GM23338 (cell line): ENCODE results near the gene AMPD3. TPM values are rescaled to one million over a fixed set of nuclear protein-coding genes. Genes with fewer than 3 reads are reported as not detected.

ENCODE experiments used
- ATAC-seq: fragments of 200-7000 bp; cut with Tn5 transposase; 3 replicates; pipeline ENCODE4 v1.9.1; 2020
- DNase-seq: peaks from one replicate; pipeline ENCODE4 v3.0.0-alpha.2; 2015; ENCODE audit warnings: low spot score
- H2AFZ ChIP-seq: fragments of 200-600 bp; sonication (generic); 2 replicates; pipeline ENCODE4 v1.8.0; 2016; ENCODE audit warnings: antibody characterized with exemption, mild to moderate bottlenecking, moderate library complexity
- H3F3A ChIP-seq: fragments of 200-600 bp; sonication (generic); replicated peaks from 2 replicates; pipeline ENCODE4 v1.8.0; 2017; ENCODE audit warnings: antibody characterized with exemption, mixed run types, low read depth
- H3K27ac ChIP-seq: fragments of 200-600 bp; sonication (generic); 2 replicates; pipeline ENCODE4 v1.6.1; 2016; ENCODE audit warnings: low read depth
- H3K27me3 ChIP-seq: fragments of 200-600 bp; sonication (generic); 2 replicates; pipeline ENCODE4 v1.8.0; 2016; ENCODE audit warnings: mild to moderate bottlenecking, mixed run types, moderate library complexity; ENCODE audit not compliant: insufficient read depth
- H3K36me3 ChIP-seq: fragments of 200-600 bp; sonication (generic); 2 replicates; pipeline ENCODE4 v1.8.0; 2016; ENCODE audit warnings: mild to moderate bottlenecking; ENCODE audit not compliant: insufficient read depth
- H3K4me1 ChIP-seq: fragments of 200-600 bp; sonication (generic); 2 replicates; pipeline ENCODE4 v1.8.0; 2016; ENCODE audit warnings: mild to moderate bottlenecking, moderate library complexity; ENCODE audit not compliant: insufficient read depth
- H3K4me2 ChIP-seq: fragments of 200-600 bp; sonication (generic); 2 replicates; pipeline ENCODE4 v1.7.1; 2017; ENCODE audit warnings: mixed run types
- H3K4me3 ChIP-seq: fragments of 200-600 bp; sonication (generic); 2 replicates; pipeline ENCODE4 v1.6.1; 2016; ENCODE audit warnings: mixed run types
- H3K79me2 ChIP-seq: fragments of 200-600 bp; sonication (generic); replicated peaks from 2 replicates; pipeline ENCODE4 v1.8.0; 2017; ENCODE audit warnings: mild to moderate bottlenecking; ENCODE audit not compliant: insufficient read depth
- H3K9me2 ChIP-seq: fragments of 200-600 bp; sonication (generic); 2 replicates; pipeline ENCODE4 v1.8.0; 2017; ENCODE audit not compliant: insufficient read depth
- H4K20me1 ChIP-seq: fragments of 200-600 bp; sonication (generic); replicated peaks from 2 replicates; pipeline ENCODE4 v1.8.0; 2017; ENCODE audit warnings: mild to moderate bottlenecking; ENCODE audit not compliant: insufficient read depth
- H3K27ac Mint-ChIP-seq: 2 replicates; pipeline ENCODE4 v1.8.0; 2020; ENCODE audit warnings: inconsistent platforms, mild to moderate bottlenecking, moderate library complexity, mixed read lengths
- H3K27me3 Mint-ChIP-seq: 3 replicates; pipeline ENCODE4 v1.8.0; 2022; ENCODE audit warnings: low read depth, mild to moderate bottlenecking, moderate library complexity, mixed read lengths, inconsistent platforms; ENCODE audit not compliant: insufficient read depth, poor library complexity
- H3K36me3 Mint-ChIP-seq: 3 replicates; pipeline ENCODE4 v1.8.0; 2021; ENCODE audit warnings: low read depth, mild to moderate bottlenecking, inconsistent platforms, moderate library complexity, mixed read lengths
- H3K4me1 Mint-ChIP-seq: 3 replicates; pipeline ENCODE4 v1.8.0; 2020; ENCODE audit warnings: mild to moderate bottlenecking, inconsistent platforms, mixed read lengths
- H3K4me3 Mint-ChIP-seq: 3 replicates; pipeline ENCODE4 v1.8.0; 2021; ENCODE audit warnings: moderate library complexity, mild to moderate bottlenecking, inconsistent platforms, mixed read lengths
- H3K9me3 Mint-ChIP-seq: 3 replicates; pipeline ENCODE4 v1.8.0; 2020; ENCODE audit warnings: moderate library complexity, mild to moderate bottlenecking, inconsistent platforms, mixed read lengths
- CREB1 ChIP-seq: fragments of 250-450 bp; sonication (Bioruptor Pico); IDR thresholded peaks from 2 replicates; pipeline ENCODE4 v1.5.0; 2020; ENCODE audit warnings: low read depth, mild to moderate bottlenecking, moderate library complexity
- EZH2 ChIP-seq: fragments of 200-600 bp; sonication (generic); IDR thresholded peaks from one replicate; pipeline ENCODE4 v1.8.0; 2017; ENCODE audit warnings: antibody characterized with exemption, mild to moderate bottlenecking, low read depth; ENCODE audit not compliant: unreplicated experiment
- EZH2phosphoT487 ChIP-seq: fragments of 200-600 bp; sonication (generic); IDR thresholded peaks from one replicate; pipeline ENCODE4 v1.8.1; 2018; ENCODE audit warnings: antibody characterized with exemption; ENCODE audit not compliant: unreplicated experiment
- JUNB ChIP-seq: IDR thresholded peaks from one replicate; pipeline ENCODE4 v1.6.1; 2016; ENCODE audit warnings: antibody characterized with exemption; ENCODE audit not compliant: unreplicated experiment
- NANOG ChIP-seq: IDR thresholded peaks from 2 replicates; pipeline ENCODE4 v1.6.1; 2016; ENCODE audit warnings: antibody characterized with exemption, borderline replicate concordance
- POLR2AphosphoS5 ChIP-seq: IDR thresholded peaks from 2 replicates; pipeline ENCODE4 v1.6.1; 2016; ENCODE audit warnings: antibody characterized with exemption, low read depth
- STAT1 ChIP-seq: IDR thresholded peaks from one replicate; pipeline ENCODE4 v1.6.1; 2016; ENCODE audit warnings: antibody characterized with exemption; ENCODE audit not compliant: unreplicated experiment
- ZNF114 ChIP-seq: fragments of 250-450 bp; sonication (Bioruptor Pico); IDR thresholded peaks from 2 replicates; pipeline ENCODE4 v1.5.0; 2020; ENCODE audit warnings: mild to moderate bottlenecking, moderate library complexity
- ZNF331 ChIP-seq: fragments of 250-450 bp; sonication (Bioruptor Pico); IDR thresholded peaks from 2 replicates; pipeline ENCODE4 v1.5.0; 2020; ENCODE audit warnings: low read depth, mild to moderate bottlenecking, moderate library complexity
- polyA plus RNA-seq: library from polyadenylated mRNA; unstranded; fragments of >200 nt; fragmentation: Nextera tagmentation; extraction: Ambion mirVana; gene quantifications from 2 replicates; pipeline ENCODE4 v1.2.1, GENCODE V29; 2016
- total RNA-seq: library from RNA; depleted of rRNA; stranded (reverse); fragments of >200 nt; shearing (Covaris generic); gene quantifications from 2 replicates; pipeline ENCODE4 v1.2.3, GENCODE V29; 2014
- TF ChIP-seq, protein P1 (sequence below), 2 experiments: fragments of 200-600 bp in 1 of 2; sonication (generic) in 1 of 2; conservative IDR thresholded peaks; 2 replicates each; pipeline versions ENCODE4 v1.5.1 to v1.6.1; 2016 to 2017; ENCODE audit warnings: antibody characterized with exemption in 2 of 2, low read depth in 2 of 2, mild to moderate bottlenecking in 2 of 2, moderate library complexity in 1 of 2
- TF ChIP-seq, protein P2 (sequence below): IDR thresholded peaks from one replicate; pipeline ENCODE4 v1.6.1; 2018; ENCODE audit warnings: antibody characterized with exemption; ENCODE audit not compliant: unreplicated experiment

AMPD3 gene
- total and polyA plus RNA-seq, 2 experiments from 2014 or later: 1.6 to 2.1 TPM

DNA sequence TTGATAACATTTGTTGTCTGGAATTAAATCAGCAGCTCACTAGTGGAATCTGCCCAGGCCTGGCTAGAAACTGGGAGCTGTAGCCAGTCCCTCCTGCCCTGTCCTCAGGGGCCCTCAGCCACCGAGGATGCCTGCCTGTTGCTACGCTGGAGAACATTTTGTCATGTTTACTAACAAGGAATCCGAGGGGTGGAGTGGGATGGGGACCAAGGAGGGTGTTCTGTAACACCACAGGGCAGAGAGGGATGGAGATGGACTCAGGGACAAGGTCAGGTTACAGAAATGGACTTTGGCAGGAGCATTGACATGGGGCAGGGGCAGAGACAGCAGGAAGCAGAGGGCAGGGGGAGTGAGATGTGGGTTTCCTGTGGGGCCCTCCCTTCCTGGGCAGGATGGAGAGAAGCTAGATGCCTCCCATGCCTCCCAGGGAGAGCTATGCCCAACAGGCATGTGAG lies 45.8 kb upstream of the AMPD3 start:
- H3K4me1 Mint-ChIP-seq: peaks cover 8% of the 10 kb centered on the region
- no peak for TF ChIP-seq EZH2
- no peak for TF ChIP-seq ZNF331
- TF ChIP-seq ZNF114 (CRISPR knock-in tag): no peak
- peaks cover 4% of the 10 kb centered on the region for H3K27me3 Mint-ChIP-seq
- no peaks in the 10 kb centered on the region for H3K9me3 Mint-ChIP-seq
- Histone ChIP-seq H2AFZ (no peak overlapping the region), H3F3A (no peaks in the 10 kb centered on the region), H3K27ac (no peak overlapping the region), H3K79me2 (no peaks in the 10 kb centered on the region), H3K4me1 (peaks cover 4% of the 10 kb centered on the region), H3K36me3 (no peaks in the 10 kb centered on the region), H3K9me2 (0 out of 2 replicates have a peak, but pooled peaks cover 9% of the 10 kb centered on the region), H3K4me3 (no peak overlapping the region), H3K4me2 (no peak overlapping the region), H3K27me3 (no peaks in the 10 kb centered on the region), H4K20me1 (no peaks in the 10 kb centered on the region)
- ATAC-seq (no peak), DNase-seq (no peak)
- peak overlapping the region; percentile 52; the same call in 1 of the 2 replicates for H3K27ac Mint-ChIP-seq
- H3K4me3 Mint-ChIP-seq: no peak overlapping the region
- H3K36me3 Mint-ChIP-seq: peaks cover 3% of the 10 kb centered on the region; the same call in 1 of the 3 replicates

DNA sequence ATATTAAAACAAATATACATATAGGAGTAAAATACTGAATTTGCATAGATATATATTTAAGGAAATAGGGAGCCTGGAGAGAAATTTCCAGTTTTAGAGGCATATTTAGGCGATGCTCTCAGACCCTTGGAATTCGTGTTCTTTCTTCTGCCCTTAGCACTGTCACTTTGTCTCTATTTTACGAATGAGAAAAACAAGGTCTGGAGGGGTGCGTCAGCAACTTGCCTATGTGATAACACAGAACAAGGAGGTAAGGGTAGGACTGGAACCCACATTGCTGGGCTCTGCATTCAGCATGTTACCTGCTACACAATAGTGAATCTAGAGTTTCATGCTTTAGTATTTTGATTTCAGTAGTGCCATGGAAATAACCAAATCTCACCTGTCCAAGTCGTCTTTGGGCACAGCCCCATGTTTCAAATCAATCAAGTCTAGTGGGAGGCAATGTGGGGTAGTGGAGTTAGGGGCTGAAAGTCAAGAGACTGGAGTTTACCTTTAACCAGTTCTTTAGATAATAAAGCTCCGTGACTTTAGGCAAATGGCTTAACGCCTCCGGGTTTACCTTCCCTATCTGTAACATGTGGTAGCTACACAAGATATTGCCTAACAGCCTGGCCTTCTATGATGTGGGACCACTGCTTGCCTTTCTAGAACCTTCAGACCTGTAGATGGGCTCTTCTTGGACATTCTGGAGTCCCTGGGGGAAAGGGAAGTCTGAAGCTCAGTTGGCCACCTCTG lies 44.8 kb upstream of the AMPD3 start:
- no peaks in the 10 kb centered on the region for H4K20me1 ChIP-seq
- no peak overlapping the region for H3K27ac Mint-ChIP-seq
- H3K79me2 ChIP-seq: no peaks in the 10 kb centered on the region
- H3K4me1 Mint-ChIP-seq: peaks cover 10% of the 10 kb centered on the region
- H3K27me3 Mint-ChIP-seq: peaks cover 4% of the 10 kb centered on the region
- H3K4me3 Mint-ChIP-seq: no peak overlapping the region
- no peaks in the 10 kb centered on the region for H3K9me3 Mint-ChIP-seq
- no peaks in the 10 kb centered on the region for H3K27me3 ChIP-seq
- H3K36me3 Mint-ChIP-seq: peaks cover 3% of the 10 kb centered on the region; the same call in 1 of the 3 replicates
- H3K27ac ChIP-seq: no peak overlapping the region
- no peak overlapping the region for H3K4me2 ChIP-seq
- no peaks in the 10 kb centered on the region for H3K36me3 ChIP-seq
- H3F3A ChIP-seq: no peaks in the 10 kb centered on the region
- 0 out of 2 replicates have a peak, but pooled peaks cover 9% of the 10 kb centered on the region for H3K9me2 ChIP-seq
- peaks cover 4% of the 10 kb centered on the region for H3K4me1 ChIP-seq
- DNase-seq (no peak), ATAC-seq (no peak)
- no peak overlapping the region for H3K4me3 ChIP-seq
- H2AFZ ChIP-seq: no peak overlapping the region
- TF ChIP-seq ZNF331 (no peak), STAT1 (no peak), EZH2 (no peak), CREB1 (no peak), EZH2phosphoT487 (no peak), JUNB (no peak), POLR2AphosphoS5 (no peak), NANOG (no peak)
- TF ChIP-seq, protein P1, sequence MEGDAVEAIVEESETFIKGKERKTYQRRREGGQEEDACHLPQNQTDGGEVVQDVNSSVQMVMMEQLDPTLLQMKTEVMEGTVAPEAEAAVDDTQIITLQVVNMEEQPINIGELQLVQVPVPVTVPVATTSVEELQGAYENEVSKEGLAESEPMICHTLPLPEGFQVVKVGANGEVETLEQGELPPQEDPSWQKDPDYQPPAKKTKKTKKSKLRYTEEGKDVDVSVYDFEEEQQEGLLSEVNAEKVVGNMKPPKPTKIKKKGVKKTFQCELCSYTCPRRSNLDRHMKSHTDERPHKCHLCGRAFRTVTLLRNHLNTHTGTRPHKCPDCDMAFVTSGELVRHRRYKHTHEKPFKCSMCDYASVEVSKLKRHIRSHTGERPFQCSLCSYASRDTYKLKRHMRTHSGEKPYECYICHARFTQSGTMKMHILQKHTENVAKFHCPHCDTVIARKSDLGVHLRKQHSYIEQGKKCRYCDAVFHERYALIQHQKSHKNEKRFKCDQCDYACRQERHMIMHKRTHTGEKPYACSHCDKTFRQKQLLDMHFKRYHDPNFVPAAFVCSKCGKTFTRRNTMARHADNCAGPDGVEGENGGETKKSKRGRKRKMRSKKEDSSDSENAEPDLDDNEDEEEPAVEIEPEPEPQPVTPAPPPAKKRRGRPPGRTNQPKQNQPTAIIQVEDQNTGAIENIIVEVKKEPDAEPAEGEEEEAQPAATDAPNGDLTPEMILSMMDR (conservative IDR thresholded peaks at IDR 0.05; ENCODE audit: low read depth in 2 of 2): no peak
- TF ChIP-seq, protein P2, sequence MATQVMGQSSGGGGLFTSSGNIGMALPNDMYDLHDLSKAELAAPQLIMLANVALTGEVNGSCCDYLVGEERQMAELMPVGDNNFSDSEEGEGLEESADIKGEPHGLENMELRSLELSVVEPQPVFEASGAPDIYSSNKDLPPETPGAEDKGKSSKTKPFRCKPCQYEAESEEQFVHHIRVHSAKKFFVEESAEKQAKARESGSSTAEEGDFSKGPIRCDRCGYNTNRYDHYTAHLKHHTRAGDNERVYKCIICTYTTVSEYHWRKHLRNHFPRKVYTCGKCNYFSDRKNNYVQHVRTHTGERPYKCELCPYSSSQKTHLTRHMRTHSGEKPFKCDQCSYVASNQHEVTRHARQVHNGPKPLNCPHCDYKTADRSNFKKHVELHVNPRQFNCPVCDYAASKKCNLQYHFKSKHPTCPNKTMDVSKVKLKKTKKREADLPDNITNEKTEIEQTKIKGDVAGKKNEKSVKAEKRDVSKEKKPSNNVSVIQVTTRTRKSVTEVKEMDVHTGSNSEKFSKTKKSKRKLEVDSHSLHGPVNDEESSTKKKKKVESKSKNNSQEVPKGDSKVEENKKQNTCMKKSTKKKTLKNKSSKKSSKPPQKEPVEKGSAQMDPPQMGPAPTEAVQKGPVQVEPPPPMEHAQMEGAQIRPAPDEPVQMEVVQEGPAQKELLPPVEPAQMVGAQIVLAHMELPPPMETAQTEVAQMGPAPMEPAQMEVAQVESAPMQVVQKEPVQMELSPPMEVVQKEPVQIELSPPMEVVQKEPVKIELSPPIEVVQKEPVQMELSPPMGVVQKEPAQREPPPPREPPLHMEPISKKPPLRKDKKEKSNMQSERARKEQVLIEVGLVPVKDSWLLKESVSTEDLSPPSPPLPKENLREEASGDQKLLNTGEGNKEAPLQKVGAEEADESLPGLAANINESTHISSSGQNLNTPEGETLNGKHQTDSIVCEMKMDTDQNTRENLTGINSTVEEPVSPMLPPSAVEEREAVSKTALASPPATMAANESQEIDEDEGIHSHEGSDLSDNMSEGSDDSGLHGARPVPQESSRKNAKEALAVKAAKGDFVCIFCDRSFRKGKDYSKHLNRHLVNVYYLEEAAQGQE: no peak
